Kidney (tissue), 14 donors: ENCODE data around the gene SH3BP5. TPM values are rescaled to one million over a fixed set of nuclear protein-coding genes. Genes with fewer than 3 reads are reported as not detected.

ENCODE experiments used
- DNase-seq, 5 donors: peaks; one replicate each; pipeline ENCODE4 v3.0.0-alpha.2; 2013 to 2020
- FAIRE-seq: peaks from 2 replicates; lab custom pipeline; 2012; peaks lifted over from hg19 to GRCh38; lab: Jason Lieb, UNC
- H3K27ac ChIP-seq, 2 donors: one replicate each; pipeline ENCODE4 v1.7.0; 2013; ENCODE audit warnings: low read depth in 2 of 2, low read length in 2 of 2, inconsistent platforms in 1 of 2
- H3K27me3 ChIP-seq: one replicate; pipeline ENCODE4 v1.7.1; 2013; ENCODE audit warnings: low read length, inconsistent platforms; ENCODE audit not compliant: control insufficient read depth, insufficient read depth
- H3K36me3 ChIP-seq, 3 donors: one replicate each; pipeline versions ENCODE4 v1.7.0 to v1.7.1; 2013; ENCODE audit warnings: low read length in 3 of 3, control low read depth in 1 of 3, inconsistent platforms in 1 of 3; ENCODE audit not compliant: insufficient read depth in 3 of 3, control insufficient read depth in 2 of 3
- H3K4me1 ChIP-seq, 3 donors: one replicate each; pipeline versions ENCODE4 v1.7.0 to v1.7.1; 2013; ENCODE audit warnings: low read length in 3 of 3, inconsistent platforms in 1 of 3, low read depth in 1 of 3; ENCODE audit not compliant: control insufficient read depth in 2 of 3, insufficient read depth in 2 of 3
- H3K4me3 ChIP-seq, 3 donors: one replicate each; pipeline versions ENCODE4 v1.7.0 to v1.8.1; 2013; ENCODE audit warnings: low read length in 3 of 3, control low read depth in 1 of 3, inconsistent platforms in 1 of 3
- H3K9ac ChIP-seq, 3 donors: one replicate each; pipeline versions ENCODE4 v1.7.0 to v1.7.1; 2013; ENCODE audit warnings: low read length in 3 of 3, control low read depth in 1 of 3, inconsistent platforms in 1 of 3
- H3K9me3 ChIP-seq, 3 donors: one replicate each; pipeline versions ENCODE4 v1.7.0 to v1.7.1; 2013; ENCODE audit warnings: low read length in 3 of 3, control low read depth in 1 of 3, inconsistent platforms in 1 of 3; ENCODE audit not compliant: control insufficient read depth in 2 of 3, insufficient read depth in 1 of 3
- CTCF ChIP-seq: IDR thresholded peaks from 3 replicates; pipeline ENCODE4 v1.5.1; 2012; ENCODE audit warnings: mild to moderate bottlenecking, moderate library complexity, borderline replicate concordance; ENCODE audit not compliant: insufficient read depth; ENCODE audit errors: extremely low read depth
- intact Hi-C: fragments of 100-400 bp; cut with DNase I; formaldehyde crosslinking; loops from one replicate; pipeline ENCODE4 v1.11.1; 2022
- polyA plus RNA-seq: library from polyadenylated mRNA; stranded (reverse); fragments of 350-450 nt; fragmentation: Illumina TruSeq; extraction: RNeasy Lipid Tissue Mini Kit (QIAGEN cat#74804); gene quantifications from one replicate; pipeline ENCODE4 v1.2.3, GENCODE V29; 2014; ENCODE audit warnings: low read depth, low replicate concordance; ENCODE audit not compliant: insufficient read depth
- total RNA-seq: library from RNA; stranded (reverse); fragmentation: NEBNext Ultra II Directional; extraction: Animal tissue kit (Norgen Biotek cat#: 25700); gene quantifications from one replicate; pipeline ENCODE4 v1.2.1, GENCODE V29; 2021
- donor health status: control.
- donor health status: control.
- donor health status: control.
- donor health status: control.
- donor health status: control.
- donor health status: DM: yes; HTN: yes; CAD: no.
- donor health status: Normal renal cell carcinoma (clear cell type).

SH3BP5 gene
- total and polyA plus RNA-seq, 2 donors from 2014 or later: 39.1 to 109 TPM

- H3K36me3 ChIP-seq: no peaks in the 10 kb centered on the region
- no peak for FAIRE-seq
- intact Hi-C loops: loop anchor here (10.0 kb wide), 1 partner anchor 59 kb away; the partner anchor contains the start of gene SH3BP5
- H3K27me3 ChIP-seq: no peaks in the 10 kb centered on the region
- no peak overlapping the region for H3K9ac ChIP-seq
- DNase-seq: peak in 1 of 5 donors; percentile 15
- no peak overlapping the region for H3K4me3 ChIP-seq
- no peak for TF ChIP-seq CTCF
- H3K27ac ChIP-seq: no peak overlapping the region
- H3K4me1 ChIP-seq: peaks cover 0 to 12% (median 0%) of the 10 kb centered on the region in 3 donors
- no peaks in the 10 kb centered on the region for H3K9me3 ChIP-seq
These were observed 56.2 kb downstream of the SH3BP5 start for GRCh38 chr3:15276028-15276724.

DNA sequence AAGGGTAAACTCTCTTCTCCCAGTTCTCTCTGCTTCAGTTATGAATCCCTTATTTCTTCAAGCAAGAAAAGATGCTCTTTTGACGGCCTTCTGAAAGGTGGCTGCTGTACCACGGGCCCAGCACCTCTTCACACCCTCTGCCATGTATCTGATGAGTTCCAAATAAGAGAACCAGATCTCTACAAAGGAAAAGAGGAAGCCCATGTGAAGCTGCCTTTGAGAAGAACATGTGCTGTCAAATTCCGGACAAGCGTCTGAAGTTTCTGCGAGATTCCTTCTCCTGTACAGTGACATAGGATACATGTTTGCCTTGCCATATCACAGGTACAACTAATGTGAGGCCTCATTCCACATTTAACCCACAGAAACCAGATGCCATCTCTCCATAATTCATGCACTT lies 59.2 kb downstream of the SH3BP5 start:
- intact Hi-C loops: loop anchor here (10.0 kb wide), 1 partner anchor 62 kb away; the partner anchor contains the start of gene SH3BP5
- Histone ChIP-seq H3K27ac (no peak overlapping the region), H3K4me3 (no peak overlapping the region), H3K9me3 (no peaks in the 10 kb centered on the region), H3K4me1 (peaks cover 0 to 7% (median 0%) of the 10 kb centered on the region in 3 donors), H3K36me3 (peaks cover 0 to 8% (median 3%) of the 10 kb centered on the region in 3 donors), H3K9ac (no peak overlapping the region), H3K27me3 (no peaks in the 10 kb centered on the region)
- DNase-seq (no peak), FAIRE-seq (no peak)
- no peak for TF ChIP-seq CTCF

- no peak for TF ChIP-seq CTCF
- DNase-seq (peak in 1 of 5 donors; percentile 33), FAIRE-seq (no peak)
- H3K9ac ChIP-seq: no peak overlapping the region
- H3K27ac ChIP-seq: peak overlapping the region in 1 of 2 donors; percentile 42
- no peaks in the 10 kb centered on the region for H3K27me3 ChIP-seq
- H3K4me1 ChIP-seq: peaks cover 0 to 10% (median 0%) of the 10 kb centered on the region in 3 donors
- no peak overlapping the region for H3K4me3 ChIP-seq
- H3K36me3 ChIP-seq: peaks cover 0 to 8% (median 3%) of the 10 kb centered on the region in 3 donors
- no peaks in the 10 kb centered on the region for H3K9me3 ChIP-seq
- intact Hi-C loops: loop anchor here (10.0 kb wide), 1 partner anchor 62 kb away; the partner anchor contains the start of gene SH3BP5
These were observed 59.8 kb downstream of the SH3BP5 start for GRCh38 chr3:15272426-15273196.
